GM13976 (cell line): ENCODE measurements around the gene TNNT2.

Source experiments
- DNase-seq: peaks from one replicate; pipeline ENCODE4 v3.0.0; 2012; ENCODE audit warnings: low spot score
- CTCF ChIP-seq: IDR thresholded peaks from 2 replicates; pipeline ENCODE4 v1.5.1; 2012; ENCODE audit warnings: borderline replicate concordance, mild to moderate bottlenecking; ENCODE audit not compliant: insufficient read depth; ENCODE audit errors: extremely low read depth, missing control alignments, control extremely low read depth
- in situ Hi-C: fragments of 300-500 bp; cut with MboI; formaldehyde crosslinking; loops from one replicate; pipeline ENCODE4 v1.12.0; 2022; ENCODE audit warnings: low sequenced_read_pairs, mixed read lengths, inconsistent platforms; ENCODE audit not compliant: unreplicated experiment

The TNNT2 gene

GRCh38 chr1:201359873-201360210, 17.6 kb downstream of the TNNT2 start:
- in situ Hi-C loops, result no loop called here
- DNase-seq, result no peak
- TF ChIP-seq CTCF, result no peak

- no peak for TF ChIP-seq CTCF
- DNase-seq, result no peak
- in situ Hi-C loops, result no loop called here
Observed at GRCh38 chr1:201359031-201359872, 18.2 kb downstream of the TNNT2 start.

GRCh38 chr1:201358596-201358995, 18.9 kb downstream of the TNNT2 start:
- no peak for DNase-seq
- no peak for TF ChIP-seq CTCF
- in situ Hi-C loops, result no loop called here

- in situ Hi-C loops, result no loop called here
- DNase-seq, result no peak
- TF ChIP-seq CTCF, result no peak
Observed at GRCh38 chr1:201357636-201358348, 19.7 kb downstream of the TNNT2 start.

- no peak for TF ChIP-seq CTCF
- DNase-seq, result no peak
- in situ Hi-C loops, result no loop called here
Observed at GRCh38 chr1:201357211-201357610, 20.3 kb downstream of the TNNT2 start.

GRCh38 chr1:201356701-201357100, 20.8 kb downstream of the TNNT2 start:
- in situ Hi-C loops, result no loop called here
- no peak for DNase-seq

More at GRCh38 chr1:201356701-201357100, 20.8 kb downstream of the TNNT2 start:
- TF ChIP-seq CTCF, result no peak
